ENCODE measurements around the gene CPED1.

Gene CPED1

DNA sequence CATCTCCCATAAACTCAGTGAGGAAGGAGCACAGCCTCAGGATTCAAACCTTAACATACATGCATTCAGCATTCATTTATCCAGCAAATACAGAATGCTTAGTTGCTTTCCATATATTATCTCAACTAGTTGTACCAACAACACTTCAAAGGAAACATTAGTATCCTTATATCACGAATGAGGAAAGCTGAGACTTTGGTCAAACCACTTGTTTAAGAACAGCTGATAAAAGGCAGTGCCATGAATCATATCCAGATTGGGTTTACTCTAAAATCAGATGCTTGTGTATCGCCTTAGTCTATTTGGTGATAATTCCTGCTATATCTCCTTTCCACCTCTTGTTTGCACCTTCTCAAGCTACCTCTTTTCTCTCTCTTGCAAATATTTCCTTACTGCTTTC is 1.9 kb upstream of the CPED1 start:
- POLR2A ChIA-PET: no interaction called here
- Histone ChIP-seq H3K4me3 (ENCODE audit: low read depth, low read length) (no peak overlapping the region), H3K4me1 (ENCODE audit: control insufficient read depth, insufficient read depth, low read length) (peaks cover 3% of the 10 kb centered on the region; the same call in 1 of the 2 replicates), H3K9me3 (ENCODE audit: control insufficient read depth, insufficient read depth, low read depth, low read length) (no peaks in the 10 kb centered on the region), H3K36me3 (ENCODE audit: control insufficient read depth in 2 of 2, insufficient read depth in 1 of 2, low read length in 2 of 2) (no peaks in the 10 kb centered on the region), H3K27ac (ENCODE audit: extremely low read depth, low read depth, low read length) (no peak overlapping the region)
- no peak for TF ChIP-seq GLIS1 (tag by site-specific recombination; IDR thresholded peaks at IDR 0.05)
- TF ChIP-seq SP3 (tag by site-specific recombination; IDR thresholded peaks at IDR 0.05): no peak
- no peak for TF ChIP-seq ZNF626 (tag by site-specific recombination; IDR thresholded peaks at IDR 0.05)
- TF ChIP-seq ZBTB1 (tag by site-specific recombination; IDR thresholded peaks at IDR 0.05): no peak
- TF ChIP-seq, protein P1, sequence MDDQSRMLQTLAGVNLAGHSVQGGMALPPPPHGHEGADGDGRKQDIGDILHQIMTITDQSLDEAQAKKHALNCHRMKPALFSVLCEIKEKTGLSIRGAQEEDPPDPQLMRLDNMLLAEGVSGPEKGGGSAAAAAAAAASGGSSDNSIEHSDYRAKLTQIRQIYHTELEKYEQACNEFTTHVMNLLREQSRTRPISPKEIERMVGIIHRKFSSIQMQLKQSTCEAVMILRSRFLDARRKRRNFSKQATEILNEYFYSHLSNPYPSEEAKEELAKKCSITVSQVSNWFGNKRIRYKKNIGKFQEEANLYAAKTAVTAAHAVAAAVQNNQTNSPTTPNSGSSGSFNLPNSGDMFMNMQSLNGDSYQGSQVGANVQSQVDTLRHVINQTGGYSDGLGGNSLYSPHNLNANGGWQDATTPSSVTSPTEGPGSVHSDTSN (CRISPR knock-in tag; IDR thresholded peaks at IDR 0.05): no peak
- no peak for TF ChIP-seq ZNF133 (tag by site-specific recombination; IDR thresholded peaks at IDR 0.05)
- TF ChIP-seq ZNF843 (tag by site-specific recombination; IDR thresholded peaks at IDR 0.05): no peak
- TF ChIP-seq ZNF175 (tag by site-specific recombination; IDR thresholded peaks at IDR 0.05): no peak
- TF ChIP-seq ZNF792 (tag by site-specific recombination; IDR thresholded peaks at IDR 0.05): no peak
- no peak for TF ChIP-seq PRDM1 (tag by site-specific recombination; IDR thresholded peaks at IDR 0.05)
- CTCF ChIA-PET: interaction anchor here (0.6 to 8.3 kb wide), 27 partner anchors 8 to 560 kb away, joined by 3 to 152 read pairs (median 6); no protein-coding TSS in a partner anchor

GRCh38 chr7:120987280-120987679 is 1.2 kb upstream of the CPED1 start:
- no peak overlapping the region for H3K27ac ChIP-seq (ENCODE audit: extremely low read depth, low read depth, low read length)
- peaks cover 3% of the 10 kb centered on the region; the same call in 1 of the 2 replicates for H3K4me1 ChIP-seq (ENCODE audit: control insufficient read depth, insufficient read depth, low read length)
- ChIA-PET POLR2A (no interaction called here), CTCF (interaction anchor here (0.6 to 8.3 kb wide), 34 partner anchors 9 to 560 kb away, joined by 3 to 152 read pairs (median 4); no protein-coding TSS in a partner anchor)
- no peaks in the 10 kb centered on the region for H3K36me3 ChIP-seq (ENCODE audit: control insufficient read depth in 2 of 2, insufficient read depth in 1 of 2, low read length in 2 of 2)
- H3K9me3 ChIP-seq (ENCODE audit: control insufficient read depth, insufficient read depth, low read depth, low read length): no peaks in the 10 kb centered on the region
- TF ChIP-seq ZNF391 (tag by site-specific recombination; IDR thresholded peaks at IDR 0.05; ENCODE audit: borderline replicate concordance, low read depth) (no peak), ZNF521 (tag by site-specific recombination; IDR thresholded peaks at IDR 0.05) (no peak), ZNF148 (tag by site-specific recombination; IDR thresholded peaks at IDR 0.05; ENCODE audit: borderline replicate concordance) (no peak), GLIS1 (tag by site-specific recombination; IDR thresholded peaks at IDR 0.05) (no peak), ZNF350 (tag by site-specific recombination; IDR thresholded peaks at IDR 0.05) (no peak), ZNF324 (tag by site-specific recombination; IDR thresholded peaks at IDR 0.05) (no peak), RBAK (tag by site-specific recombination; IDR thresholded peaks at IDR 0.05) (no peak), ZBTB7A (tag by site-specific recombination; IDR thresholded peaks at IDR 0.05; ENCODE audit: low read depth) (no peak), ZNF704 (tag by site-specific recombination; IDR thresholded peaks at IDR 0.05) (no peak), ZNF76 (tag by site-specific recombination; IDR thresholded peaks at IDR 0.05; ENCODE audit: borderline replicate concordance, low read depth) (no peak), SETDB1 (IDR thresholded peaks at IDR 0.05; ENCODE audit: insufficient read length, low read length) (no peak), TSHZ1 (tag by site-specific recombination; IDR thresholded peaks at IDR 0.05; ENCODE audit: borderline replicate concordance) (no peak), ZNF544 (tag by site-specific recombination; IDR thresholded peaks at IDR 0.05) (no peak), OSR2 (tag by site-specific recombination; IDR thresholded peaks at IDR 0.05) (no peak), ZFP69B (tag by site-specific recombination; IDR thresholded peaks at IDR 0.05) (no peak), SP7 (tag by site-specific recombination; IDR thresholded peaks at IDR 0.05) (no peak), ZNF24 (tag by site-specific recombination; IDR thresholded peaks at IDR 0.05) (no peak)
- TF ChIP-seq, protein P2, sequence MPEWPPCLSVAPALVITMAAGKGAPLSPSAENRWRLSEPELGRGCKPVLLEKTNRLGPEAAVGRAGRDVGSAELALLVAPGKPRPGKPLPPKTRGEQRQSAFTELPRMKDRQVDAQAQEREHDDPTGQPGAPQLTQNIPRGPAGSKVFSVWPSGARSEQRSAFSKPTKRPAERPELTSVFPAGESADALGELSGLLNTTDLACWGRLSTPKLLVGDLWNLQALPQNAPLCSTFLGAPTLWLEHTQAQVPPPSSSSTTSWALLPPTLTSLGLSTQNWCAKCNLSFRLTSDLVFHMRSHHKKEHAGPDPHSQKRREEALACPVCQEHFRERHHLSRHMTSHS (tag by site-specific recombination; IDR thresholded peaks at IDR 0.05): no peak
- H3K4me3 ChIP-seq (ENCODE audit: low read depth, low read length): no peak overlapping the region
